Stimulated activated CD8-positive, alpha-beta memory T cell treated with anti-CD3 and anti-CD28 coated beads, Interleukin-4, amount 100 ng/mL, for 24 hours (primary cell): ENCODE data around the gene POLQ.
A peak's percentile ranks its signal among the peaks of the same experiment; 100 is the strongest.
"Not testable (repeated sequence)": the region's sequence is repeated elsewhere in the genome, so short reads cannot be mapped to it uniquely, and the experiment has no call there.

ENCODE experiments used
- DNase-seq: peaks from one replicate; pipeline ENCODE4 v3.0.0-alpha.2; 2020; ENCODE audit warnings: low read depth

POLQ gene

GRCh38 chr3:121545574-121546455 lies at the start of gene POLQ:
TSS of gene POLQ (minus strand) at chr3:121545988. CDS start at chr3:121545877, 111 bp downstream.
- peak; percentile 78 for DNase-seq

DNA sequence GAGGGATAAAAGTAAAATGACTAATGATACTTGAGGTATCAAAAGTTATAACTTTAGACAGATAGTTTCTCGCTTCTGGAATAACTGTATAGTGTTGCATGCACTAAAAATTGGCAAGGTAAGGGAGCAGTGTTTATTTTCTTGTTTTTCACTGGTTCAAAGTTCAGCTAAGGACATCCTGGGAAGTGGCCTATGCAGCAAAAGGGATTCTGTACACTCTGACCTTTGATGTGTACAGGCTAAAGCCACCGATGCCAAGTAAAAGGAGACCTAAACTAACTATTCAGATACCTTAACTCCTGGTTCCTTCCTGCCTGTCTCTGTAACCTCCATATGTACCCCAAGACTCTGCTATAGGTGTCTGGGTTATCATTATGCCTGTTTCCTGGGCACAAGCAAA lies 49.1 kb upstream of the POLQ start:
- DNase-seq, result no peak

DNA sequence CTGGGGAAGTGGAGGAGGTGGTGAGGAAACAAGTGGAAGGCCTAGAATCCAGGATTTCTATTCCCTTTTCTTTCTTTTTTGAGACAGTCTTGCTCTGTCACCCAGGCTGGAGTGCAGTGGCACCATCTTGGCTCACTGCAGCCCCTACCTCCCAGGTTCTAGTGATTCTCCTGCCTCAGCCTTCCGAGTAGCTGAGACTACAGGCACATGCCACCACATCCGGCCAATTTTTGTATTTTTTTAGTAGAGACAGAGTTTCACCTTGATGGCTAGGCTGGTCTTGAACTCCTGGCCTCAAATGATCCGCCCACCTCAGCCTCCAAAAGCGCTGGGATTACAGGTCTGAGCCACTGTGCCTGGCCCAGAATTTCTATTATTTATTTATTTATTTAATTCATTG lies 48.0 kb upstream of the POLQ start:
- not testable (repeated sequence) for DNase-seq

- no peak for DNase-seq
These were observed 47.3 kb upstream of the POLQ start, which contains the start of gene FBXO40 for GRCh38 chr3:121592856-121593702. TSS of gene FBXO40 (plus strand) at chr3:121593379. CDS start at chr3:121620576, 27,197 bp downstream.

DNA sequence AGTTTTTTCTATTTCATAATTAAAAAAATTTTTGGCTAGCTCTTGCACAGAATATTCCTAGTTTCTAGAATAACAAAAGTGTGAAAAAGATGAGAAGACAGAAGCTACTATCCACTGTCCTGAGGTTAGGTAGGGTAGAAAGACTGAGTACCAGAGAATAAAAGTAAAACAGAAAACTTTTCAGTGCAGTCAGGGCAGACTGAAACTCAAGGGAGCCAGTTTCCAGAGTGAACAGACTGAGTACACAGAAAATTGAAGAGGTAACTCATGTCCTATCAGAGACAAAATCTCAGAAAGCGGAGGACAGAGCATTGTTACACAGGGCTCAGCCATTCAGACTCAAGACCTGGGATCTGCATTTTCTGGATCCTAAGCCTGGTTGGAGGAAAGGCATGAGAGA lies 38.6 kb upstream of the POLQ start:
- no peak for DNase-seq

DNA sequence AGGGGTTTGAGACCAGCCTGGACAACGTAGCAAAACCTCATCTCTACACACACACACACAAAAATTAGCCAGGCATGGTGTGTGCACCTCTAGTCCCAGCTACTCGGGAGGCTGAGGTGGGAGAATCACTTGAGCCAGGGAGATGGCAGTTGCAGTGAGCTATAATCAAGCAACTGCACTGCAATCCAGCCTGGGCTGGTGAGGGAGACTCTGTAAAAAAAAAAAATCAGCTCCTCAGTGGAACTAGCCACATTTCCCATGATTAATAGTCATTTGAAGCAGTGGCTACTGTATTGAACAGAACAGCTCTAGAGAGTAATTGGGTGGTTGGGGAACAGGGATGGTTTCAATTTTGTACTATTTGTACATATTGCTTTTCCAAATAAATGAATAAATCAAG lies 35.9 kb upstream of the POLQ start:
- DNase-seq, result no peak

DNA sequence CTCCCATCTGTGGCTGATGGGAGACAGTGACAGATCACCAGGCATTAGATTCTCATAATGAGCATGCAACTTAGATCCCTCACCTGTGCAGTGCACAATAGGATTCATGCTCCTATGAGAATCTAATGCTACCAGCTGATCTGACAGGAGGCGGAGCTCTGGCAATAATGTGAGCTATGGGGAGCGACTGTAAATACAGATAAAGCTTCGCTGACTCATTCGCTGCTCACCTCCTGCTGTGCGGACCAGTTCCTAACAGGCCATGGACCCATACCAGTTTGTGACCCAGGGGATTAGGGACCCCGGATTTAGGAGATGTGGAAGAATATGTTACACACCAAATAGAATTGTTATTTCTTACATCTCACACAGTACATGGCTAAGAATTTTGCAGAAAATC lies 28.7 kb upstream of the POLQ start:
- DNase-seq, result no peak

GRCh38 chr3:121567649-121568048 lies 21.9 kb upstream of the POLQ start, which contains the start of gene ARGFX:
TSS of gene ARGFX (plus strand) at chr3:121567949. CDS start at chr3:121570714, 2,765 bp downstream.
- no peak for DNase-seq

GRCh38 chr3:121566773-121567172 lies 21.0 kb upstream of the POLQ start:
- DNase-seq, result no peak

DNA sequence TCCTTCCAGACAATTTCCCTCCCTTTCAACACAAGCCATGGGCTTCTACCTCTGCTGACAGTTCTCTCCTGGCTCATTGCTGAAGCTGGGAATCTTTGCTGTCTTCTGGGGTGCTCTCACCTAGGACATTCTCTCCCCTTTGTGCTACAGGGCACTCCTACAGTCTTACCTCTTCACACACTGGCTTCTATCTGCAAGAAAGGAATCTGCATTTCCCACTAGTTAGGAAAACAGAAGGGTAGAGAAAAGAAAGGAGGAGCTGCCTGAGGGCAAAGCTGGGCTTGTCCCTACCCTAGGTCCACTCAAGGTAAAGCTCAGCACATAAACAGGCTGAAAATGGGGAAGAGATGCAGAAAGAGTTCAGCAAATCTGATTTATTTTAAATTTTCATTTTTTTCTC lies 16.4 kb upstream of the POLQ start:
- no peak for DNase-seq

GRCh38 chr3:121557426-121557934 lies 11.7 kb upstream of the POLQ start:
- no peak for DNase-seq

DNA sequence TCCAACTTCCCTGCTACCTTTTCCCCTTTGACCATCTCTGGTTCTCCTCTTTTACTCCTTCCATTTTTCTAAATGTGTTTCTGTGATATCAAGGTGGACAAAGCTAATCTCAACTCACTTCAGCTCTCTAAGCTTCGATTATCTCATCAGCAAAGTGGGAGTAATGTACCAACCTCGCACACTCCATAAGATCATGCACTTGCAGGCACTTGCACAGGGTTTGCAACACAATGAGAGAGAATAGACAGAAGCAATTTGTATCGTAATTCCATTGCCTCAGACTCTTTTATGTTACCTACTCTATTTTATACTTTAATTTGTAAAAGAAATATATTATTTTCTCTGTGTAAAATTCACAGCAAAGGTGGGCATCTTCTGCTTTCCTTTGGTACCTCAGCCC lies 7.0 kb upstream of the POLQ start:
- no peak for DNase-seq

GRCh38 chr3:121552379-121552778 lies 6.6 kb upstream of the POLQ start:
- no peak for DNase-seq

GRCh38 chr3:121545049-121545573 lies 677 bp downstream of the POLQ start:
- no peak for DNase-seq

- no peak for DNase-seq
These were observed 2.9 kb downstream of the POLQ start for GRCh38 chr3:121542924-121543323.

DNA sequence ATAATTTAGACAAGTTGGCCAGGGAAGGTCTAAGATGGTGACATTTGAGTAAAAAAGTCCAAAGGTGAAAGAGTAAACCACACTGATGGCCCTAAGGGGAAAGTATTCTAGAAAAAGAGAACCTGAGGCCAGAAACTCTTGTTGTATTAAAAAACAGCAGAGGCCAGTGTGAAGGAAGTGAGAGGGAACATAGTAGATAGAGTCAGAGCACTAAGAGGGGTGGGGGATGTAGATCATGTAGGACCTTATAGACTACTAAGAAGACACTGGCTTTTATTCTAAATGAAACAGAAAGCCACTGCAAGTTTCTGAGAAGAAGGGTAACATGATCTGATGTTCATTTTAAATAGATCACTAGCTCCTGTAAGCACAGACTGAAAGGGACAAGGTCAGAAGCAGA lies 14.5 kb downstream of the POLQ start:
- no peak for DNase-seq

- DNase-seq, result no peak
These were observed 16.5 kb downstream of the POLQ start for GRCh38 chr3:121529308-121529707.

GRCh38 chr3:121520510-121520909 lies 25.3 kb downstream of the POLQ start:
- no peak for DNase-seq

- DNase-seq, result no peak
These were observed 27.7 kb downstream of the POLQ start for GRCh38 chr3:121517953-121518655.

- no peak for DNase-seq
These were observed 29.9 kb downstream of the POLQ start for GRCh38 chr3:121515862-121516261.

DNA sequence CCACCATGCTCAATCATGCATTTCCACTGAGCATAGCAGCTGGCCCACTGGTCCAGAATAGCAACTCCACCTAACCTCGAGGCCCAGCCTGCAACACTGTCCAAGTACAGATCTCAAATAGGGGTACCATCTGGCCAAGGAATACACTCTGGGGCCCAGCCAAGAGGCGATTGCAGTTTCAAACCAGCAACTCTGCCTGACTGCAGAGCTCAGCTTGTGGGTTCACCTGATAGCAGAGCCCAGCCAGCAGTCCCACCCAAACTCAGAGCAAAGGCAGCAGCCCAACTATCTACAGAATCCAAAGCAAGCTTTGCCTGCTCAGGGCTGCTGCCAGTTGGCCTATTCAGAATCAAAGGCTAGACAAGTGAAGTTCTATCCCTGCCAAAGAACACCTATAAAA lies 30.5 kb downstream of the POLQ start:
- no peak for DNase-seq

DNA sequence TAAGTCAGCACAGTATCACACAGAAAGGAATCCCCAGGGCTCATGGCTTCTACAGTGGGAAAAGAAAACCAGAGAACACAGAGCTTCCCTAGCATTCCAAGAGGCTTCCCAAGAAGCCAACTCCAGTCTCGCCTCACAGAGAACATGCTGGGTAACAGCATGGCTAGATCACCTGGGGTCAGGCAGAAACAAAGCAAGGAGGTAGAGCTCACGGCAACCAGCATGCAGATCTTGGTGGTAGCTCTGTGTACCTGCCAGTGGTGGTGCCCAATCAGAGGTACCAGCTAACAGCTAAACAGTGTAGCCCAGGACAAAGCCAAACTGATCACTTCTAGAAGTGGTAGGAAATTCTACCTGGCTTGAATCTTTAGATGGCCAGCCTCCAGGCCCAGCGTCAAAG lies 31.3 kb downstream of the POLQ start:
- DNase-seq, result no peak
